Measurements from ENCODE around the gene LRPAP1.
"Not testable (repeated sequence)": the region's sequence is repeated elsewhere in the genome, so short reads cannot be mapped to it uniquely, and the experiment has no call there.

The LRPAP1 gene

GRCh38 chr4:3519468-3520264 is 12.6 kb downstream of the LRPAP1 start:
- DNase-seq (ENCODE audit: low spot score): no peak

- no peak for DNase-seq (ENCODE audit: low spot score)
Measured at GRCh38 chr4:3518941-3519340, 13.3 kb downstream of the LRPAP1 start.

- no peak for DNase-seq (ENCODE audit: low spot score)
Measured at GRCh38 chr4:3518511-3518880, 13.7 kb downstream of the LRPAP1 start.

- DNase-seq (ENCODE audit: low spot score): no peak
Measured at GRCh38 chr4:3517731-3518510, 14.3 kb downstream of the LRPAP1 start.

- no peak for DNase-seq (ENCODE audit: low spot score)
Measured at GRCh38 chr4:3516836-3517730, 15.1 kb downstream of the LRPAP1 start.

GRCh38 chr4:3516061-3516835 is 16.0 kb downstream of the LRPAP1 start:
- DNase-seq (ENCODE audit: low spot score): no peak

- no peak for DNase-seq (ENCODE audit: low spot score)
Measured at GRCh38 chr4:3515646-3516045, 16.6 kb downstream of the LRPAP1 start.

GRCh38 chr4:3514806-3515501 is 17.3 kb downstream of the LRPAP1 start:
- DNase-seq (ENCODE audit: low spot score): no peak

- DNase-seq (ENCODE audit: low spot score): no peak
Measured at GRCh38 chr4:3514221-3514780, 17.9 kb downstream of the LRPAP1 start.

- no peak for DNase-seq (ENCODE audit: low spot score)
Measured at GRCh38 chr4:3513807-3514206, 18.4 kb downstream of the LRPAP1 start.

GRCh38 chr4:3512719-3513118 is 19.5 kb downstream of the LRPAP1 start:
- DNase-seq (ENCODE audit: low spot score): no peak

GRCh38 chr4:3512279-3512678 is 19.9 kb downstream of the LRPAP1 start:
- DNase-seq (ENCODE audit: low spot score): no peak

GRCh38 chr4:3511601-3512000 is 20.6 kb downstream of the LRPAP1 start:
- not testable (repeated sequence) for DNase-seq (ENCODE audit: low spot score)

GRCh38 chr4:3511187-3511586 is 21.0 kb downstream of the LRPAP1 start:
- DNase-seq (ENCODE audit: low spot score): no peak

- no peak for DNase-seq (ENCODE audit: low spot score)
Measured at GRCh38 chr4:3510481-3510880, 21.7 kb downstream of the LRPAP1 start.

GRCh38 chr4:3508542-3508941 is 23.7 kb downstream of the LRPAP1 start:
- DNase-seq (ENCODE audit: low spot score): no peak

GRCh38 chr4:3505231-3505630 is 27.0 kb downstream of the LRPAP1 start:
- no peak for DNase-seq (ENCODE audit: low spot score)

- DNase-seq (ENCODE audit: low spot score): no peak
Measured at GRCh38 chr4:3502941-3503936, 29.0 kb downstream of the LRPAP1 start.

- DNase-seq (ENCODE audit: low spot score): no peak
Measured at GRCh38 chr4:3501825-3502425, 30.3 kb downstream of the LRPAP1 start.

All from globus pallidus (tissue), 1 donor.